NCI-H524 (cell line): ENCODE results near the gene CNNM2.
"Not testable (repeated sequence)": the region's sequence is repeated elsewhere in the genome, so short reads cannot be mapped to it uniquely, and the experiment has no call there.

Experiments
- DNase-seq, 2 experiments: peaks; one replicate each; lab custom pipeline; 2025; lab: John Stamatoyannopoulos, UW

CNNM2 gene

GRCh38 chr10:102967123-102967522 is 49.0 kb downstream of the CNNM2 start:
- no peak for DNase-seq

- DNase-seq: no peak
Measured at GRCh38 chr10:102970562-102971340, 52.7 kb downstream of the CNNM2 start.

GRCh38 chr10:102975483-102976379 is 57.6 kb downstream of the CNNM2 start:
- no peak for DNase-seq

- DNase-seq: not testable (repeated sequence)
Measured at GRCh38 chr10:102976380-102976726, 58.3 kb downstream of the CNNM2 start.

GRCh38 chr10:102982296-102982695 is 64.2 kb downstream of the CNNM2 start:
- no peak for DNase-seq

- DNase-seq: no peak
Measured at GRCh38 chr10:102984086-102984485, 66.0 kb downstream of the CNNM2 start.

- DNase-seq: no peak
Measured at GRCh38 chr10:102985811-102986210, 67.7 kb downstream of the CNNM2 start.

- no peak for DNase-seq
Measured at GRCh38 chr10:102988404-102989314, 70.6 kb downstream of the CNNM2 start.

- DNase-seq: no peak
Measured at GRCh38 chr10:102994531-102995295, 76.6 kb downstream of the CNNM2 start.

- DNase-seq: no peak
Measured at GRCh38 chr10:102996876-102997275, 78.8 kb downstream of the CNNM2 start.

GRCh38 chr10:102997998-102998397 is 79.9 kb downstream of the CNNM2 start:
- no peak for DNase-seq

- no peak for DNase-seq
Measured at GRCh38 chr10:102998399-102998907, 80.4 kb downstream of the CNNM2 start.

- not testable (repeated sequence) for DNase-seq
Measured at GRCh38 chr10:103000050-103000449, 82.0 kb downstream of the CNNM2 start.

- no peak for DNase-seq
Measured at GRCh38 chr10:103007017-103007416, 88.9 kb downstream of the CNNM2 start.

- DNase-seq: no peak
Measured at GRCh38 chr10:103013416-103013815, 95.3 kb downstream of the CNNM2 start.

GRCh38 chr10:103019425-103019824 is 101.3 kb downstream of the CNNM2 start:
- DNase-seq: no peak

- DNase-seq: no peak
Measured at GRCh38 chr10:103021150-103021899, 103.2 kb downstream of the CNNM2 start.

- no peak for DNase-seq
Measured at GRCh38 chr10:103021900-103022293, 103.8 kb downstream of the CNNM2 start.

GRCh38 chr10:103025696-103026095 is 107.6 kb downstream of the CNNM2 start:
- DNase-seq: no peak

GRCh38 chr10:103038570-103038969 is 120.5 kb downstream of the CNNM2 start:
- DNase-seq: no peak
